Fibroblast of upper back skin (primary cell): ENCODE measurements around the gene KRT17.
"Not testable (repeated sequence)": the region's sequence is repeated elsewhere in the genome, so short reads cannot be mapped to it uniquely, and the experiment has no call there.

ENCODE experiments used
- DNase-seq: peaks from one replicate; pipeline ENCODE4 v3.0.0-alpha.2; 2013

Gene KRT17

GRCh38 chr17:41589301-41589700, 35.1 kb downstream of the KRT17 start:
- no peak for DNase-seq

- no peak for DNase-seq
Observed at GRCh38 chr17:41588126-41588810, 36.1 kb downstream of the KRT17 start.

GRCh38 chr17:41586863-41587495, 37.4 kb downstream of the KRT17 start, which contains the start of gene KRT14:
Gene KRT14, minus strand, starts transcription at chr17:41586895. Its CDS starts 61 bp downstream, at chr17:41586834.
- DNase-seq: no peak

- DNase-seq: no peak
Observed at GRCh38 chr17:41585301-41586056, 38.9 kb downstream of the KRT17 start.

GRCh38 chr17:41584331-41584927, 39.9 kb downstream of the KRT17 start:
- DNase-seq: not testable (repeated sequence)

- DNase-seq: no peak
Observed at GRCh38 chr17:41583137-41584127, 40.9 kb downstream of the KRT17 start.

GRCh38 chr17:41582061-41582968, 42.1 kb downstream of the KRT17 start:
- DNase-seq: not testable (repeated sequence)

- no peak for DNase-seq
Observed at GRCh38 chr17:41581366-41582060, 42.9 kb downstream of the KRT17 start.

- no peak for DNase-seq
Observed at GRCh38 chr17:41580687-41581365, 43.5 kb downstream of the KRT17 start.

- DNase-seq: no peak
Observed at GRCh38 chr17:41580244-41580575, 44.2 kb downstream of the KRT17 start.

GRCh38 chr17:41579484-41580243, 44.7 kb downstream of the KRT17 start:
- DNase-seq: peak; percentile 70

GRCh38 chr17:41578971-41579370, 45.4 kb downstream of the KRT17 start:
- no peak for DNase-seq

- DNase-seq: no peak
Observed at GRCh38 chr17:41578538-41578937, 45.8 kb downstream of the KRT17 start.

- not testable (repeated sequence) for DNase-seq
Observed at GRCh38 chr17:41576740-41577139, 47.6 kb downstream of the KRT17 start.

- DNase-seq: no peak
Observed at GRCh38 chr17:41575336-41575735, 49.0 kb downstream of the KRT17 start.

- DNase-seq: no peak
Observed at GRCh38 chr17:41571561-41572434, 52.6 kb downstream of the KRT17 start, which contains the start of gene KRT9. Gene KRT9, minus strand, starts transcription at chr17:41572059. Its CDS starts 67 bp downstream, at chr17:41571992.
